Measurements from ENCODE around the gene MPO. TPM values are rescaled to one million over a fixed set of nuclear protein-coding genes. Genes with fewer than 3 reads are reported as not detected.

Gene MPO
- polyA plus RNA-seq, 3 donors = 0.15 to 1.0 (median 0.34) TPM

DNA sequence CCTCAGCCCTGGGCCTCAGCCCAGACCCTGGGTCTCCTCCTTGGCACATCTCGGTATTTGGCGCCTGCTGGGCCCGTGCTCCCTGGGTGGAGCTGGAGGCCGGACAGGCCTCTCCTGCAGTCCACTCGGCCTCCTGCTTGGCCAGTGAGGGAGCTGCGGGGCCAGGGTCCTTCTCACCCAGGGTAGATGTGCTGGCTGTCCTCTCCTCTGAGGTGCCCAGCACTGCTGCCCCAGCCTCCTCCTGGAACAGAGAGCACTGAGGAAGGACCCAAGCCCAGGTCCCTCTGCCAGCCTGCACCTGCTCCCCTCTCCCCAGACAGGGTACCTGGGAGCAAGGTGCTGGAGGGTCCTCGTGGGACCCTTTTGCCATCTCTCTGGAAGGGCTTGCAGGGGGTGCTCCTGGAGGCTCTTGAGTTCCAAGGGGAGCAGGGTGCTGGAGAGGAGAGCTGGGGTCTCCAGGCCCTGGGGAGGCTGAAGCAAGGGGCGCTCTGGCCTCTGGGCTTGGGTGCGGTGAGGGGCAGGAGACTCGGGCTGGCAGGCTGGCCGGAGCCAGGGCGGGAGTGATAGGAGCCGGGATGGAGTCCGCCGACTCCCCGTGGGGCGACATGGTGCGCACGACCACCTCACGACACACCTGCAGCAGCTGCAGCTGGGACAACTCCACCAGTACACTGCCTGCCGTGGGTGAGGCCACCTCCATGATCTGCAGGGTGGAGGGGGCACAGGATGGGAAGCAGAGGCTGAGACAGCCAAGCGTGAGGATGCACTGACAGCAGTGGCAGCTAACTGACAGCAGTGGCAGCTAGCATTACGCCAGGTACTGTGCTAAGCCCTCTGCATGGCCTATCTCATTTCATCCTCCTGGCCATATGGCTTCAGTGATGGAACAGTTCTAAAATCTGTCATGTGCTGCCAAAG, 30.0 kb upstream of the MPO start:
- WGBS, 3 donors = 90 to 92% (median 91%) methylated on average over 20 to 23 of the region's 23 CpGs
- no peak overlapping the region for H3K27ac ChIP-seq (ENCODE audit: low read depth, low read length)

DNA sequence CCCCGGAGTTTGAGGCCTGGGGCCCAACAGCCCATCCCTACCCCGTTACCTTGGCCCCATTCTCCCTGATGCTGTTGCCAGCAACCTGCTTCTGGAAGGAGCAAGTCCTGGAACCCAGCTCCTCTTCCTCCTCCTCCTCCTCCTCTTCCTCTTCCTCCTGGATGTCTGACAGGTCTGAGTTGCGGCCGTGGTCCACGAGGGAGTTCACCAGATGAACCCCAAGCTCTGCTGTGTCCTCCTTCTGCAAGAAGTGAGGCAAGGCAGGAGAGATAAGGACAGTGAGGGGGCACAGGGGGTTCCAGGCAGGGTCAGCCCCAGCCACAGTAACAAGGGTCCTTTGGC, 29.2 kb upstream of the MPO start:
- WGBS, 3 donors = 50 to 85% (median 52%) methylated on average over 5 of the region's 5 CpGs

DNA sequence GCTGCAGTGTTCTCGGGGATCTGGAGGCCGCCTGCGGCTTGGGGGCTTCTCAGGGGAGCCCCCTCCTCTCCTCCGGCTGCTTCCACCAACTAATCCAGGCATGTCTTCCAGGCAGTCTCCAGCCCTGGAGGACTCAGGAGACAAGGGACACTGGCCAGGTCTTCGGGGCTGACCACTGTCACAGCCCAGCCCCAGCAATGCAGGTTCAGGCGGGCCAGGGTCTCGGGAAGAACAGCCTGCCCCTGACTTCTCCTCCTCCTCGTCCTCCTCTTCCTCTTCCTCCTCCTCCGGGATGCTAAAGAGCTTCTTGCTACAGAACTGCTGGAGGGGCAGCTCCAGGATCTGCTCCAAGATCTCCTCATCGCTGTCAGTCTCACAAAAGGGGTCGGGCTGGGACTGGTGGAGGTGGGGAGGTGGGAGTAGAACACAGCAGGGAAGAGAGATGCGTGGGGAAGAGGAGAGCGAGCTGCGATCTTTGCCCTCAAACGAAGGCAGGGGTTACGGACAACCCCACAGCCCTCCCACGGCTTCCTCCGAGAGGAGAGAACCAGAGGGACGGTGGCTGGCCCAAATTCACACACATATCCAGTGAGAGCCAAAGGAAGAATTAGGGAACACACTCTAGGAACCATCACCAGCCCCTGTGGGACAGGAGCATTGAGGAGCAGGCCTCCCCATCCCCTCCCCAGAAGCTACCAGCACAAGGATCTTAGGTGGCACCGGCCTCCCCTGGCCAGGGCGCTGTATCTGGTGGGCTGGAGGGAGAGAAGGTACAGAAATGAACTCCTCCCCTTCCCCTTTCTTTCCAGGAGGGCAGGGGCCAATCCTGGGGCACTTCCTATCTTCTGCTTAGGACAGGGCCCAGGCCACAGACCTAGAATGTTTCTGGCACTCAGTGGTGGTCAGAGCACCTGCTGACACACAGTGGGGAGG, 28.5 kb upstream of the MPO start:
- H3K27ac ChIP-seq (ENCODE audit: low read depth, low read length) = no peak overlapping the region
- 71 to 83% (median 75%) methylated on average over 19 to 21 of the region's 21 CpGs for WGBS, 3 donors

More for the DNA sequence above, 29.2 kb upstream of the MPO start:
- no peak overlapping the region for H3K27ac ChIP-seq (ENCODE audit: low read depth, low read length)

DNA sequence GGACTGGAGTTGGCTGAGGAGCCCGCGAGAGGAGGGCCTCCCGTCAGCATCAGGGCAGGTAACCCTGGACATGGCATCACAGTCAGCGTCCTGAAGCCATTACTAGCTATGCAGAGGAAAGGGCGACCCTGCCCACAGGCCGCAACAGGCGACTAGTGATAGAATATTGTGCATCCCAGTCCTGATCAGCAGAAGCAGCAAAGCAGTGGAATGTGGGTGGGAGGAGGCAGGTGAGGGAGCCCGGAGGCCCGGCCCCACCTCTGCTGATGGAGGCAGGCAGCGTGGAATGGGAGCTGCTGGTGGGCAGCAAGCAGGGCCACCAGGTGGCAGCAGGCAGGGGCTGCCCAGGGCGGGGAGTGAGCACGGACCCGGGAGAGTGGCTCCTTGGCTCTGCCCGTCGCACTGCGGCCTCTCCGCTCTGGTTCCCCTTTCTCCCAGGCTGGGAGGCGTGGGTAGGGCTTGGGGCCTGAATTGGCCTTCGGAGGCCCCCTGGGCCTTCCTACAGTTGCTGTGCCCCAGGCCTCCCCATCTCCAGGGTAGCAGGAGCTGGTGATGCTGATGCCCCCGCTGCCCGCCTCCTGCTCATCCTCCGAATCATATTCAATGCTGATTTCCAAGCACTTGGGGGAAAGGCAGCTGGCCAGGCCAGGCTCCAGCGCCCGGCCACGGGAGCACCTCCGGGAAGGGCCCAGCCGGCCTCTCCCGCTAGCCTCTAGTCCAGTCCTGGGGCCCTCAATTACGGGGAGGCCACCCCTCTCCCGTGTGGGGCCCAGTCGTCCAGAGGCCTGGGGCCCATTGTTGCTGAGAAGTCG, 27.6 kb upstream of the MPO start:
- H3K27ac ChIP-seq (ENCODE audit: low read depth, low read length) = no peak overlapping the region
- WGBS, 3 donors = 68 to 72% (median 69%) methylated on average over 28 to 32 of the region's 32 CpGs

DNA sequence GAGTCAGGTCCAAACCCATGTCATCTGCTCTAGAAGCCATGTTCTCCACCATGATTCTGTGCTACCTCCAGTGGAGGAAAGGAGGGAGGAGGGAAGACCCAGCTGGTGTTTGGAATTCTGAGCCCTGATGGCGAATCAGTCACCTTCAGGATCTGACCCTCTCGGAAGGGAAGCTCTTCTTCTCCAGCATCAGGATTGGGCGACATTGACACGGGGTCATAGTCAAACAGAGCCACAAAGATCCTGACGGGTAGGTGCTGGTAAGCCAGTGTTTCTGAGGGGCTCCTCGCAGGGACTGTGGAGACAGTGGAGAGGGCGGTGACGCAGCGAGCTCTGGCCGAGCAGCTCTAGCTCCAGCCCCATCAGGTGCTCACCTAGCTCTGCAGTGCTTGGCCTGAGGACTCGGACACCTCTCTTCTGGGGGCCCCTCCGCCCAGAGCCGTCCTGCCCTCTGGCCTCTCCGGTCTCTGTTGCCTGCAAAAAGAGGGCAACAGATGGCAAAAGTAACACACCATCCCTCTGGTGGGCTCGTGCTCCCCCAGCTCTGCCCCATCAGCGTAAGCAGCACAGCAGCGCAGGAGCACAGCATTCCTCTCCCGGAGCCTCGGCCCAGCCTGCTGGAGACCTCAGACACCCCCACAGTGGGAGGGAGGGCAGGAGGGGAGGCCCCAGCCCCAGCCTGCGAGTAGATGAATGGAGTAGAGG, 26.9 kb upstream of the MPO start:
- WGBS, 3 donors = 81 to 88% (median 87%) methylated on average over 20 of the region's 20 CpGs
- no peak overlapping the region for H3K27ac ChIP-seq (ENCODE audit: low read depth, low read length)

DNA sequence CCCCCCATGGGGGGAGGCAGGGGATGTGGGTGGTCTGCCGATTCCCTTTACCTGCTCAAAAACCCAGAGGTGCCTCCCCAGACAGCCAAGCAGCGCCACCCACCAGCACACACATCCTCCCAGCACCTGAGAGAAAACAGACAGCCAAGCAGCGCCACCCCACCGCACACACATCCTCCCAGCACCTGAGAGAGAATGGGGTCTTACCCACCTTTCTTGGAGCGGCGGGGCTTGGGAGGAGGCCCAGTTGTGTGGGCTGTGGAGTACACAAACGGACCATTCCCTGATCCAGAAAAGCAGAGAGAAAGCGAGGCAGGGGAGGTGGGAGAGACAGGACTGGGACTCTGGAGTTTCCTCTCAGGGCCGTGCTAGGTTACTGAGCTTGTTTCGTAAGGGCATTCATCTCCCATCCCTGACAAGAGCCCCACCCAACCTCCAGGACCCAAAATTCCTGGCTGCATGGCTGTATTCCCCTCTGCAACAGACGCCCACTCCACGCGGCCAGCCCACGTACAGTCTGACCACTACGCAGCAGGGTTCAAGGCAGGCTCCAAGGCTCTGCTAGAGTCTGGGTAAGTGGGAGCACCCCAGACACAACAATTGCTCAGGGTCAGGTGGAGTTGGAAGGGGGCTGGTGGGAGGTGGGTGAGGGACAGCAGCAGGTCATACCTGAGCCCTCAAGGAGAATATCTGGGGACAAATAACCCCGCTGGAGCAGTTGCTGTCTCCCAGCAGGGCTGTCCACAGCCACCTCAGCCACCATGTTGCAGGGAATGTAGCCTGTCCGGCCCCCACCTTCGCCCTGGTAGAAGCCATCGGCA, 25.6 kb upstream of the MPO start:
- no peak overlapping the region for H3K27ac ChIP-seq (ENCODE audit: low read depth, low read length)
- WGBS, 3 donors = 82 to 88% (median 84%) methylated on average over 19 of the region's 19 CpGs

DNA sequence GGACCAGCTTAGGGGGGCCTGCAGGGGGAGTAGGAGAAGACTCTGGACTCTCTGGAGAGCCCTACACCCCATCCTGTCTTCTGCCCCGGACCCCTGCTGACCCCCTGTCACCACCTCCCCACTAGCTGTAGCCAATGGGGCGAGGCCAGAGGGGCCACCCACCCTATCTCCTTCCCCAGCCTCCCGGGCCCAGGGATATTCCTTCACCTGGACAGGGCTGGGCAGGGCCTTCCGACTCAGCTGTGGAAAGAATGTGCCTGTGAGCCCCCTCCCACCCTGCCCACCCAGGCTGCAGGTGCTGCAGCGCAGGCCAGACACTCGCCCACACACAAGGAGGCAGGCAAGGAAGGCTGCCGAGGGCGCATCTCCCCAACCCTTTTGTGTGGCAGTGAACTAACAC, 24.9 kb upstream of the MPO start:
- WGBS, 3 donors = 81 to 88% (median 83%) methylated on average over 8 of the region's 8 CpGs
- no peak overlapping the region for H3K27ac ChIP-seq (ENCODE audit: low read depth, low read length)

DNA sequence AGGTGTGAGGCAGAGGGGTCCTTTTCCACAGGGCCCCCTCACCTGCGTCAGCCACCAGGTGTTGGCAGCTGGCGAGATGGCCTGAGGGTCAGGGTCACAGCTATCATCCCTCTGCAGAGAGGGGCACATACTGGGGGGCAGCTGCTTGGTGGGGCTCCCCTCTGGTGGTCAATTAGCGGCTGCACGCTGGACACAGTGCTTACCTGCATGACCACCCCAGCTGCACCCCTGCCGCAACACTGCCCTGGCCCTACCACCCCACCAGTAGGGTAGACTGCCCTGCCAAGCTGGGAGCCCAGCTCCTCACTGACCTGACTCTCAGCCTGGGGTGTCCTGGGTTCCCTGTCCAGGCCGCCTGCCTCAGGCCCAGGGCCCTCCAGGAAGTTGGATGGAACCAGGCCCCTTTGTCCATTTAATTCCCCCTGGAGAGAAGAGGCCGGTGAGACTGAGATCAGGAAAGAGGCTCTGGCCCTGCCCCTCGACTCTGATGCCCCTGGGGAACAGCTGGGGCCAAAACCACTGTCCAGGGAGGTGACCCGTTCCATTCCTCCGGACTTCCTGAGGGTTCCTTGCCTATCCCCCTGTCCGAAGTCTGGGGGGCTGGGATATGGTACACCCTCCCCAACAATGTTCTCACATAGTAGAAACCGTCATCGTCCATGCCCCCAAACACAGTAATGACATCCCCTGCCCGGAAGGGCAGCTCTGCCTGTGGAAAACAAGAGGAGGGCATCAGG, 24.2 kb upstream of the MPO start:
- no peak overlapping the region for H3K27ac ChIP-seq (ENCODE audit: low read depth, low read length)
- WGBS, 3 donors = 75 to 84% (median 81%) methylated on average over 14 of the region's 14 CpGs

DNA sequence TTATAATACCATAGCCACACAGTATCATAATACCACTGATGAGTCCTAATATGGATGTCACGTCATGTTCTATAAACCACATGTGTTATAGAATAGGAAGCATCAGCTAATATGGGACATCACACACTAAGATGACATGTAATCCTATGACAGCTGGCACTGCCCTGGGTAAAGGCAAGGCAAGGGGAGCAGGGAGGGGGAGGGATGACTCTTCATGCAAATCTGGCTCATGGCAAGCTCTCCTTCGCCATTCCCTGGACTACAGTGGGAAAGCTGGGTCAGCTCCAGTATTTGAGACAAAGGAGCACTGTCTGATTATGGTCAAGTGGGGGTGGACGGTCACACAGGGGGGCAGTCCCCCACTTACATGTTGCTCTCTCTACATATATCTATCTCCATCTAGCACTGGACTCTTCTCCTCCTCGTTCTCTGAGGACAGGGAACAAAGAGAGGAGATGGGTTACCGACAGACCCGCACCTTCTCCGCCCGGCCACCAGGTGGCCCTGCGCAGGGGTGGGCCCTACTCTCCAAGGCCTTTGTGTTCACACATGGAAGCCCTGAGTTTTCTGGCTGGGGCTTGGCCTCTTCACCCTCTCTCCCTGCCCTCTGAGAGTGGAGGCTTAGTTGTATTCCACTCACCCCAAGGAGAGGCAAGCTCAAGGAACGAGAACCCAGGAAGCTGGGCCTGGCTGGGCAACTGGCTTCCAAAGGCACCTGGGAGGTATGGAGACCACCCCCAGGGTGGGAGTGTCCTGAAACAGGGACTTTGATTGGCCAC, 23.4 kb upstream of the MPO start:
- WGBS, 3 donors = 41 to 46% (median 42%) methylated on average over 10 of the region's 10 CpGs
- no peak overlapping the region for H3K27ac ChIP-seq (ENCODE audit: low read depth, low read length)

DNA sequence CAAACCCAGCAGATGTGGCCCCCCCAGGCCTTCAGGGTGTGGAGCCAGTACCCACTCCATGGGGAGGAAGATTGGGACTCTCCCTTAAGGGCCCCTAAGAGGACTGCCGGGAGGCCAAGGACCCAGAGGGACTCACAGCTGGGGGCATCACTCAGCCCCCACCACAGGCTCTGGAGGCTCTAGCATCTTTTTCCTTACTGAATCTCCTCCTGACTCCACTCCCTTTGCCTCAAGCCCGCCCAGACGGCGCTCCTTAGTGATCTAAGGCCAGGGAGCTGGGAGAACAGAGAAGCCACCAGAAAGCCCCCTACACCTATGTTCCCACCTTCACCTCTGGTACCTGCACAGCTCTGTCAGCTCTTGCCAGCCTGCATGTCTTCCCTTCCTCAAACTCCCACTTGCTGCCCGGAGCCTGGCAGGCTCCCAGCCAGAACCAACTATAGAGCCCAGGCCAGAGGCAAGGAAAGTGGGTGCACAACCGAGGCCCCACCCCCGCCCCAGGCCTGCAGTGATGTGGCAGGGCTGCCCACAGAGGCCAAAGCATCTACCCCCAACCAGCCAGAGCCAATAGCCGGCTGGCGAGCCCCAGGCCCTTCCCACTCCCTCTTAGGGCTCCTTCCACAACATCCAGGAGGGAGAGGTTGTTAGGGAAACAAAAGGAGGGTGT, 22.3 kb upstream of the MPO start:
- no peak overlapping the region for H3K27ac ChIP-seq (ENCODE audit: low read depth, low read length)
- WGBS, 3 donors = 79 to 88% (median 79%) methylated on average over 9 of the region's 9 CpGs

DNA sequence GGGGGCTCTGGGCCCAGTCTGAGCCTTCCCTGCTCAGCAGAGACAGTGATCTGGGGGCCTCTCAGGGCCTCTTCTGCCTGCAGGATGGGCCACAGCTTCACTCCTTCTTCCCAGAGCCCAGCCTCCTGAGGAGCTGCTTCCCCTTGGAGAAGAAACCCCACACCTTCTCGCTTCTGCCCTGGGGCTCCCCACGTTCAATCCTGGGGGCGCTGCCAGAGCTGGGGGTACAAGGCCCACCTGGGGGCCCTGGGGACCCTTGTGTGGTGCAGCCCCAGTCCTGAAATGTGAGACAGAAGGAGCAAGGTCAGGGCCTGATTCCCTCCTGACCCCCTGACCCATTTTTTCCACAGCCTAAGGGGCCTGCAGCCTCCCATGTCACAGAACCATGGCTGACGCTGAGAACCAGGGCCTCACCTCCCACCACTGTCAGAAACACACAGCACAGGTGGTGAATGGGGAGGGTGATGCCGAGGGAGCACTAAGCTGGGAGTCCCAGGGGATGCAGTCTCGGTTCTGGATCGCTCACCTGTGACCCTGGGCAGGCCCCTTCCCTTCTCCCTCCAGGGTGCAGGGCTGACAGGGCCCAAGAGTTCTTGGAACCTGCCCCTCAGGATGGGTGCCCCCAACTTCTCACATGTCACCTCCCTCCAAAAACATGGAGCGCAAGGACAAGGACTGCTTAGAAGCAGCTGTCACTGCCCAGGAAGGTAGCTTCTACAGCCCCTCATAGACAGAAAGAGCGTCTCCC, 21.6 kb upstream of the MPO start:
- WGBS, 3 donors = 84 to 92% (median 88%) methylated on average over 9 of the region's 9 CpGs
- H3K27ac ChIP-seq (ENCODE audit: low read depth, low read length) = no peak overlapping the region

DNA sequence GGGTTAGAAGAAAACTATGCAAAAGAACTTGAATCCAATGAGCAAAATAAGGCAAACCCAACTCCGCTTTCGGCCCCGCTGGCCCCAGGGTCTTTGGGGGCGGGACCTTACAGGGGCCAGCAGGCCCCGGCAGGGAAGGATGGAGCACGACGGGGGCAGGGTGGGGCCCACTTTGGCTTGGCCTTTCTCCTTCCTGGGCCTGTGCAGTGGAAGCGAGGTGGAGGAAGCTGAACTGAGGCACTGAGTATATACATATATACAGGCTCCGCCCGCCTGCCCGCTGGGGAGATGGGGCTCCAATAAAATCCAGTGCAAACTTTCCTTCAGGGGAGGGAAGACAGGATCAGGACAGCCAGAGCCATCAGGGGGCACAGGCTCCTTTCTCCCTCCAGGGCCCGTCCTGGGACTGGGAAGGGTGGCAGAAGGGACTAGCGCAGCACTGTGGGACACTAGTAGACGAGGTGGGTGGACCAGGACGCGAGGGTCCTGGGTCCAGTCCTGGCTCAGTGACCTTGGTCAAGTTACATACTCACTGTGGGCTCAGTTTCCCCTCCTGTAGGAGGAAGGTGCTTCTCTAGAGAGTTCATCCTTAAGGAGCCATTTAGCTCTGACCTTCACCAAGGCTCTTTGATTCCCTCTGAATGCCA, 20.9 kb upstream of the MPO start:
- 78 to 81% (median 80%) methylated on average over 14 to 16 of the region's 16 CpGs for WGBS, 3 donors
- H3K27ac ChIP-seq (ENCODE audit: low read depth, low read length) = no peak overlapping the region

DNA sequence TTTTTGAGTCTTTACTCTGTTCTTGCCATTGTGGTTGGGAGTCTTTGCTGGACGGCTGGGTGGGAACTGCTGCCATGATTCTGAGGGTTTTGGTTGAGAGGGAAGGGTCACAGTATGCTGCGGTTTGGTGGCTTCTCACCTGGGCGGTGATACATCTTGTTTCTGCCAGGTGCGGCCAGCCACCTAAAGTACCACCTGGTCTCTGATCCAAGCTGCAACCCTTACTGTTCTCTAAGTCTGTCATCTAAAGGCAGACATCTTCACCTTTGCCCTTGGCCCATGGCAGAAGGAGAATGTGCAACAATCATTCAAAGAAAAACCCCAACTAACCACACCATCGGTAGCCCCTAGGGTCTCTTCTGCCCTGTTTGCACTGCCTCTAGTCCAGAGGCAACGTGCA, 19.6 kb upstream of the MPO start:
- H3K27ac ChIP-seq (ENCODE audit: low read depth, low read length) = no peak overlapping the region
- 86% methylated on average over 6 of the region's 6 CpGs for WGBS, 3 donors

DNA sequence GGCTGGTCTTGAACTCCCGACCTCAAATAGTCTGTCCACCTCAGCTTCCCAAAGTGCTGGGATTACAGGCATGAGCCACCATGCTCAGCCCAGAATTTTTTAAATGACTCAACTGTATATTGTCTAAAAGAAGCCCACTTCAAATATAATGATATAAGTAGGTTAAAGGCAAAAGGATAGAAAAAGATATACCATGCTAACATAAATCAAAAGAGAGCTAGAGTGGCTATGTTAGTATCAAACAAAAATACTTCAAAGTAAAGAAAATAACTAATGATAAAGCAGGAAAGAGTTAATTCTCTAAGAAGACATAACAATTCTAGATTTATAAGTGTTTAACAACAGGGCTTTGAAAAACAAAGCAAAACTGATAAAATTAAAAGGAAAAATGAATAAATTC, 13.3 kb upstream of the MPO start:
- 86 to 93% (median 92%) methylated on average over 1 of the region's 1 CpG for WGBS, 3 donors
- H3K27ac ChIP-seq (ENCODE audit: low read depth, low read length) = no peak overlapping the region
